Stimulated activated CD8-positive, alpha-beta memory T cell treated with anti-CD3 and anti-CD28 coated beads, Interleukin-12 subunit alpha, Interleukin-12 subunit beta, amount 100 ng/mL, for 24 hours (primary cell): ENCODE measurements around the gene G2E3.
"Not testable (repeated sequence)": the region's sequence is repeated elsewhere in the genome, so short reads cannot be mapped to it uniquely, and the experiment has no call there.

Source experiments
- DNase-seq: peaks from one replicate; pipeline ENCODE4 v3.0.0-alpha.2; 2020; ENCODE audit errors: extremely low read depth

G2E3 gene

GRCh38 chr14:30604696-30605095 is 45.7 kb downstream of the G2E3 start:
- DNase-seq, result not testable (repeated sequence)

DNA sequence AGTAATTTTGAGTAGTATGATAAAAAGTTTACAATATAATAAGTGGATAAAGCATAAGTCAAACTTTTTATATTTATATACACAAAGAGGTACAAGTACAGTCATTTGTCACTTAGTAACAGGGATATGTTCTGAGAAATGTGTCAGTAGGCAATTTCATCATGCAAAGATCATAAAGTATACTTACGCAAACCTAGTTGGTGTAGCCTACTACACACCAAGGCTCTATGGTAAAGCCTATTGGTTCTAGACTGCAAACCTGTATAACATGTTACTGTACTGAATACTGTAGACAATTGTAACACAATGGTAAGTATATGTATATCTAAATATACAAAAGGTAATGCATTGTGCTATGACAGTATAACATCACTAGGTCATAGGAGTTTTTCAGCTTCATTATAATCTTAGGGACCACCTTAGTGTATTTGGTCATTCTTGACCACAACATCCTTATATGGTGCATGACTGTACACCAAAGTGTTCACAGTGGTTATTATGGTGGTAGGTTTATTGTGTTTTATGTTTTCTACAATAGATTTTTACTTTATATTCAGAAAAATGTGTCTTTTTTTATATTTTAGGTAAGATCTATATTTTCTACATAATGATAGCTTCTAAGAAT is 48.3 kb downstream of the G2E3 start:
- DNase-seq, result no peak

DNA sequence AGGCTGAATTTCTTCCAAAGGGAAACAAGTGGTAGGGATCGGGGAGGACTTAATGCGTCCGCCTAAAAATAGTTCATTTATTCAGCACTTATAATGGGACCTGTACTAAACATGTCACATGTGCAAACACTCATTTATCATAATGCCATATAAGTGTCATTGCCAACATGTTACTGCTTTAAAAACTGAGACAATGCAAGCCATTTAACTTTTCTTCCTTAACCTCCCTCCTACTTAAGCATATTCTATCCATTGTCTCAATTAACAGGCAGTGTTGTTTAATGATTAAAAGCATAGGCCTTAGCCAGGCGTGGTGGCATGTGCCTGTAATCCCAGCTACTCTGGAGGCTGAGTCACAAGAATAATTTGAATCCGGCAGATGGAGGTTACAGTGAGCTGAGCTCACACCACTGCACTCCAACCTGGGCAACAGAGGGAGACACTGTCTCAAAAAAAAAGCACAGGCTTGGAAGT is 49.6 kb downstream of the G2E3 start:
- DNase-seq, result no peak

DNA sequence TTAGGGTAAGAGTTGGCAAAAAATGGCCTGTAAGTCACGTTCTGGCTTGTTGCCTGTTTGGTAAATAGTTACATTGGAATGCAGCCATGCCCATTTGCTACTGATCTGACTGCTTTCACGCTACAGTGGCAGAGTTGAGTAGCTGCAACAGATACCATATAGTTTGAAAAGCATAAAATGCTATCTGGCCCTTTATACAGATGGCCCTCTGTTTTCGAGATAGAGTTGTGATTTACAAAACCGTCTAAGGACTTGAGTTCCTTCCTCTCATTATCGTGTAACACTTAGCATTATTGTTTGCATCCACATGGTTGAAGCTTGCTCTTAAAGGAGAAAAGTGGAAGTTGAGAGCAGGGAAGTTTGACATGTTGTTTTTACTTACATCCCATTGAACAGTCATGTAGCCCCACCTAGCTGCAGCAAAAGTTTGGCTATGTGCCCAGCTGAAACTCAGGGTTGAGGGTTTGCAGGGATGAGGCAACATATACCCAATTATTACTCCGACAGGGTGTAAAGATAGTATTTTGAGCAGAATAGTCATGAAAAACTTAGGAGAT is 51.9 kb downstream of the G2E3 start:
- DNase-seq, result no peak

DNA sequence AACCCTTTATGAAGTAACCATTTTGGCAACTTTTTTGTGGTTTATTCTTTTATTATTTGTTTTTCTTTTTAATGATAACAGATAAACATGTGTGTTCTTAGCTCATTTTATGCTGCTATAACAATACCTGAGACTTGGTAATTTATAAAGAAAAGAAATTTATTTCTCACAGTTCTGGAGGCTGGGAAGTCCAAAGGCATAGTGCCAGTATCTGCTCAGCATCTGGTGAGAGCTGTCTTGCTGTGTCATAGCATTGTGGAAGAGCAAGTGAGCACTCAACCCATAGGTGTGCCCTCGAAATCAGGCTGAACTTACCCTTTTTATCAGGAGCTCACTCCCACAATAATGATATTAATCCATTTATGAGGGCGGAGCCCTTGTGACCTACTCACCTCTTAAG is 55.2 kb downstream of the G2E3 start:
- DNase-seq, result no peak

DNA sequence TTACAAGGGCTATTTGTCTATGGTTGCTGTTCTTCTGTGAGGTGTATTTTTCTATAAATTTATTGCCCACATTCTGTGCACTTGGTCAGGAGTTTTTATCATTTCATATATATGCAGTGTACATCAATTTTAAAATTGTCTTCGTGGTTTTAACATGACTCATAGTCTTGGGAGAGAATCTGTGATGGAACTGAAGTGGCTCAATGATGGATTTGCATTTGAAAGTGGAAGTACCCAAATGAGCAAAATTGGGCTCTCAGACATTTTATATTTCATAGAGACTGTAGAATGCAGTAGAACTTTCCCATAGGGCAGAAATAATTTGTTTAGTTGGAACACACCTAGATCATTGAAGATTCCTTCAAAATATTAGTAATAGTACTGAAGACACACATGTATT is 61.2 kb downstream of the G2E3 start:
- no peak for DNase-seq

DNA sequence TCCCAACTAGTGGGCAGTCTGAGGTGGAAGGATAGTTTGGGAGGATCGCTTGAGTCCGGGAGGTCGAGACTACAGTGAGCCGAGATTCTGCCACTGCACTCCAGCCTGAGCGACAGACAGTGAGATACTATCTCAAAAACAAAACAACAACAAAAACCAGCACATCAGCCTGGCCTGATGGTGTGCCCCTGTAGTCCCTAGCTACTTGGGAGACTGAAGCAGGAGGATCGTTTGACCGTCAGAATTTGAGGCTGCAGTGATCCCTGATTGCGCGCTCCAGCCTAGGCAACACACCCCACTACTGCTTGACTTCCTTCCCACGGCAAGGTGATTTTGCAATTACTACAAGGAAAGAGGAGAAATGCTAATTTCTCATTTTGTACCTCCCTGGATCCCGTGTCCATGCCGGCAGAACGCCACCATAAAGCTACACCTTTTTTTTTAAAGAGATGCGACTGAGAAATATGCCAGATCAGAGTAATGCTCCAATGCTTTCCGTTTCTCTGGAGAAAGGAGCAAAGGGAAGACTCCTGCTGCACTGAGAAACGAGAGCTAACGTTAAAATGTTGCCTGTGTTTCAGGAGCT is 62.5 kb downstream of the G2E3 start:
- no peak for DNase-seq

DNA sequence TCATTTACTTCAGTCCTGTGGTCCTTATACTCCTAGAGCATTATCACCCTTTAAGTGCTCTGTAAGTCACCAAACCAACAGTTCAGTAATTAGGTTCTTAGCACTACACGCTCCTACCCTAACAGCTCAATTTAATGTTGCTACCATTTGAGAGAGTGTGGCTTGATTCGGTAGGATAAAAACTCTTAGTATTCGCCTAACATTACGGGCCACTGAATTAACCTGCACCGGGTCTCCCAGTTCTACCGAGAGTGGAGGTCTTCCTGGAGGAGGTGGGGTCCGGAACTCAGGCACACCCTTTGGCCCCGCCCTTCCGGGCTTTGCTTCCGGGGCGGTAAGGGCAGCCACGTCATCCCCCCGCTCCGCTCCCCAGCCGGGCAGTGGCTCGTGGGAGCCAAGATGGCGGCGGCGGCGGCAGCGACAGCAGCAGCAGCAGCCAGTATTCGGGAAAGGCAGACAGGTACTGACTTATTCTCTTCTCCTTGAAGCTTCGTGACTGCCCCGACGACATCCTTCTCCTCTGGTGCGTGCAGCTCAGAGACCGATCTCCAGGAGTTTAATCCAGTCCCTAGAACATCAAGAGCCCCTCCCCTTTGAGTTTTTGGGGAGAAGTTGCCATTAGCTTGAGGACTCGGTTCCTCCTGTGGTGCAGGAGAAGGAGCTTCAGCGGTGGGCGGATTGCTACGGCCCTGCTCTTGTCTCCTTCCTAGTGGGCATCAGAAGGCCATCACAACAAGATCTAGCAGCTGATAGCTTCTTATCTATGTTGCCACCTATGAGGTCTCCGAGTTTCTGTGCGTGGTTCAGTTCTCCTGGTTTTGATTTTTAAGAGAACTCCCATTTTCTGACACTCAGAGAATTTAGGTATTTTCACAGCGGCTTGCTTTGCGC is 63.2 kb downstream of the G2E3 start, which contains the start of gene SCFD1:
Gene SCFD1 (plus strand): TSS at position 380 of the 891 bp plus-strand sequence. CDS start 20 bp downstream, at position 400.
- DNase-seq, result peak; percentile 83

DNA sequence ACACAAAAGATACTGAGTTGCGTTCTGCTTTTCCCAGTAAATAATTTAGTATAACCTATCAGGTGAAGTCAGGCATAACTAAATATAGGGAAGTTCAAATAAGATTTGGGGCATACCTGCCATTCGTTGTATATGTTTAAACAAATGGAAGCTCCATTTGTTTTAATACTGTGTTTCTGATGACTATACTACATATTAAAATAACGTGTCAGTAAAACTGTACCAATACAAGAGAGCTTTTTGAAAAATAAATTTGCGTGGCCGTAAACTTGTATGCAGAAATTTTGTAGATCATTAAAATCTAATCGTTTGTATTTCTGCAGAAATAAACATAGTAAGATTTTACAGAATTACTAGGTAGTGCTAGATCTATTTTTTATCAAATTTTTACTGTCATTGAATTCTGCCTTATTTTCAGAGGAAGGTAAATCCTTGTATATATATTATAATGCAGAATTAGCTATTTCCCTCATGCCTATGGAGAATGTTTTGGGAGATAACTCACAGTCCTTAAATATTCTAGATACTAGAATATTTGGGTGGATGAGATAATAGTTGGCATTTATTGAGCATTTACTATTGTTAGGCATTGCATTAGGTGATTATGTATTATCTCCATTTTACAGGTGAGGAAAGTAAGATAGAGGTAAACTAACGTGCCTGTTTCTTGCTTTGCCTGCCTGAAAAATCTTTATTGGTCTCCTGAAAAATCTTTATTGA is 64.6 kb downstream of the G2E3 start:
- DNase-seq, result no peak

DNA sequence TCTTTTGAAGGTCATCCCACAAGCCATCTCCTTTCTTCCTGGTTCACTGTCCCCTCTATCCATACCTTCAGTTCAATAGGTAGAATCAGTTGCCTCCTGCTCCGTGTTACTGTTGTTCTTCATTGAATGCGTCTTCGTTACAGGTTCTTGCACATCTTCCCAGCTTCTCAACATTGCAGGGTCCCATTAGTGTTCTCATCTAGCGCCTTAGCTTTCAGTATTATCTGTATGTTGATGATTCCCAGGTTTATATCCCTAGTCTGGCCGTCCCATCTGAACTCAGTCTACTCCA is 65.1 kb downstream of the G2E3 start:
- no peak for DNase-seq

DNA sequence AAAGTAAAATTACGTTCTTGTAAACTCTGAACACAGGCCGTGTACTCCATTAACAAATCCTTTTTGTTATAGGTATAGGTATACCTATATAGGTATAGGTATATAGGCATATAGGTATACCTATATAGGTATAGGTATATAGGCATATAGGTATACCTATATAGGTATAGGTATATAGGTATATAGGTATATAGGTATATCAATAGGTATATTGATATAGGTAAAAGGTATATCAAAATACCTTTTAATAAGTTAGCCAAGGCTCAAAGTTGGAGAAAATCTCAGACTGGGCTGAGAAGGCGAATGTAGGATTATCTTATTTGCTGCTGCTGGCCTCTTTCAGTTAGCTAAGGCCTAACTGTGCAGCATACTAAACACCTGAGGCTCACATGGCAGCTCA is 66.6 kb downstream of the G2E3 start:
- no peak for DNase-seq

- DNase-seq, result not testable (repeated sequence)
Measured at GRCh38 chr14:30629432-30629831, 70.5 kb downstream of the G2E3 start.

DNA sequence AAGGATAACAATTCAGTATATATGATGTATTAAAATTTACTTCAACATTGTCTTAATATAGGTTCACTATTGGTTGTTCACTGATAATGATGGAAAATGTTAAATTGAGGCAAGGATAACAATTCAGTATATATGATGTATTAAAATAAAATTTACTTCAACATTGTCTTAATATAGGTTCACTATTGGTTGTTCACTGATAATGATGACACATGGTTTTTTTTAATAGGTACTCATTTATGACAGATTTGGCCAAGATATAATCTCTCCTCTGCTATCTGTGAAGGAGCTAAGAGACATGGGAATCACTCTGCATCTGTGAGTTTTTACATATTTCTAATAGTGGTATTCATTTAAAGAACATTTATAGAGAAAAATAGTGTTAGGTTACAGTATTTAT is 71.3 kb downstream of the G2E3 start:
- DNase-seq, result no peak

- no peak for DNase-seq
Measured at GRCh38 chr14:30632730-30633129, 73.8 kb downstream of the G2E3 start.

GRCh38 chr14:30638926-30639325 is 80.0 kb downstream of the G2E3 start:
- no peak for DNase-seq

DNA sequence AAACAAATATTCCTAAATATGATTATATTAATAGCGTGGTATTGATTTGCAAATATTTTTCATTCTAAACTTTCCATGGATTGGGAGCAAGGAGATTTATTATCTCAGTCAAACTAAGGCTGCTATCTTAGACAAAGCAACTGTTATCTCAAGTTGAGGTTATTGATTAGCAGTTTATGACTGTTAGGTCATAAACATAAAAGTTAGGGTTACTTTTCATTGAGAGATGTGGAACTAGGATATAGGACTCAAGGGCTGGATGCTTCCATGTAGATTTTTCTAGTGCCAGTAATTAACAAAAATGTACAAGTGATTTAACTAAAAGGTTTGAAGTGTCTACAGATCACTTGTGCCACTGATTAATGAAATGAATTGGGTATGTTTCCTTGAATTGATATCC is 82.2 kb downstream of the G2E3 start:
- DNase-seq, result no peak

- not testable (repeated sequence) for DNase-seq
Measured at GRCh38 chr14:30644462-30644861, 85.5 kb downstream of the G2E3 start.

GRCh38 chr14:30645600-30645999 is 86.6 kb downstream of the G2E3 start:
- no peak for DNase-seq

GRCh38 chr14:30648471-30648870 is 89.5 kb downstream of the G2E3 start:
- DNase-seq, result no peak

DNA sequence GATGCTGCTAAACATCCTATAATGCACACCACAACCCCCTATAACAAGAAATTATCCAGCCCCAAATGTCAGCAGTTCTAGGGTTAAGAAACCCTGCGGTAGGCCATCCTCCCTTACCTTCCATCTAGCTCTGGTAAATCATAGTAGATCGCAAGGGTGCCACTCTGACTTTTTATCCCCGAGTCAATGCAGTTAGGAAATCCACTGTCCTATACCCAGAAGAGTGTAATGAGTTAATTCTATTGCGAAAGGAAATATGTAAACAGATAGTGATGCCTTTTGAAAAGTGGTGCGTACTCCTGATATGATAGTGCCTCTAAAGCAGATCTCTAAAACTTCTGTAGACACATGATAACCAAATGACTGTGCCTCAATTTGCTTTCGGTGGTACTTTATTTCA is 93.0 kb downstream of the G2E3 start:
- DNase-seq, result no peak

DNA sequence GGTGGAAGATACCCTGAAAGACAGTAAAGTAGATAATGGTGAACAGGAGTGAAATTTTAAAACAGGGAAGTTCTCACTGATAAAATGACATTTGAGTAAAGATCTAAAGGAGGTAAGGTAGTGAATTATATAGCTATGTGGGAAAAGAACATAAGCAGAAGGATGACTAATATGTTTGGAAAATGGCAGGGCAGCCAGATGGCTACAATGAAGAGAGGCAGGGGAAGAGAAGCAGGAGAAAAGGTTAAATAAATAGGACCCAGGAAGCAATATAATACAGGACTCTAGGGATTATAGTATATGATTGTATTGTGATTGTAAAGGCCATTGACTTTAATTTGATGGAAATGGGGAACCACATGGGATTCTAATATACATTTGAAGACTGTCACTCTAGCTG is 96.2 kb downstream of the G2E3 start:
- DNase-seq, result no peak

DNA sequence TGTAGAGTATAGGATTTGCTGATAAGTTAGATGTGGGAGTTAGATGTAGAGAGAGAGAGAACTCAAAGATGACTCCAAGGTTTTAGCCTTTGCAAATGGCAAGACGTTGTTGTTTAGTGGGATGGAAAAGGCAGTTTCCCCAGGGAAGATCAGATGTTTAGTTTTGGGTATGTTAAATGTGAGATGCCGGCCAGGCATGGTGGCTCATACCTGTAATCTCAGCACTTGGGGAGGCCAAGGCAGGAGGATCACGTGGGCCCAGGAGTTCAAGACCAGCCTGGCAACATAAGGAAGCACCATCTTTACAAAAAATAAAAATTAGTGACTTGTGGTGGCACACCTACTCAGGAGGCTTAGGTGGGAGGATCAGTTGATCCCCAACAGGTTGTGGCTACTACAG is 96.7 kb downstream of the G2E3 start:
- DNase-seq, result no peak
